RCC 7860 (cell line): Measurements from ENCODE around the gene FAAH.
A peak's percentile ranks its signal among the peaks of the same experiment; 100 is the strongest.
"Not testable (repeated sequence)": the region's sequence is repeated elsewhere in the genome, so short reads cannot be mapped to it uniquely, and the experiment has no call there.

Experiments
- DNase-seq: peaks from one replicate; pipeline ENCODE4 v3.0.0-alpha.2; 2015; ENCODE audit warnings: low spot score
- FAIRE-seq: peaks from 2 replicates; lab custom pipeline; 2012; peaks lifted over from hg19 to GRCh38; lab: Jason Lieb, UNC

FAAH gene

GRCh38 chr1:46394108-46394871, at the start of gene FAAH:
TSS of gene FAAH (plus strand) at chr1:46394317. CDS start at chr1:46394349, 32 bp downstream.
- FAIRE-seq (no peak), DNase-seq (no peak)

GRCh38 chr1:46344481-46344880, 49.6 kb upstream of the FAAH start:
- FAIRE-seq, result no peak
- DNase-seq, result no peak

- FAIRE-seq (no peak), DNase-seq (no peak)
Observed at GRCh38 chr1:46345281-46345680, 48.8 kb upstream of the FAAH start.

GRCh38 chr1:46352363-46352762, 41.8 kb upstream of the FAAH start:
- DNase-seq (no peak), FAIRE-seq (no peak)

GRCh38 chr1:46355920-46356319, 38.2 kb upstream of the FAAH start:
- DNase-seq, FAIRE-seq: not testable (repeated sequence)

- no peak for DNase-seq
- FAIRE-seq, result no peak
Observed at GRCh38 chr1:46362158-46362557, 32.0 kb upstream of the FAAH start.

- DNase-seq (no peak), FAIRE-seq (no peak)
Observed at GRCh38 chr1:46363121-46363520, 31.0 kb upstream of the FAAH start.

GRCh38 chr1:46364612-46365011, 29.5 kb upstream of the FAAH start:
- FAIRE-seq (no peak), DNase-seq (no peak)

- FAIRE-seq, DNase-seq: not testable (repeated sequence)
Observed at GRCh38 chr1:46365796-46366195, 28.3 kb upstream of the FAAH start.

- FAIRE-seq, result no peak
Observed at GRCh38 chr1:46367072-46367471, 27.0 kb upstream of the FAAH start.

GRCh38 chr1:46367701-46368100, 26.4 kb upstream of the FAAH start:
- FAIRE-seq, result not testable (repeated sequence)

More at GRCh38 chr1:46367072-46367471, 27.0 kb upstream of the FAAH start:
- no peak for DNase-seq

GRCh38 chr1:46368791-46369190, 25.3 kb upstream of the FAAH start:
- no peak for FAIRE-seq
- DNase-seq, result no peak

More at GRCh38 chr1:46367701-46368100, 26.4 kb upstream of the FAAH start:
- DNase-seq, result not testable (repeated sequence)

- DNase-seq, result no peak
- no peak for FAIRE-seq
Observed at GRCh38 chr1:46369542-46370213, 24.4 kb upstream of the FAAH start.

- peak; percentile 17 for DNase-seq
- FAIRE-seq, result no peak
Observed at GRCh38 chr1:46370214-46370633, 23.9 kb upstream of the FAAH start.

- no peak for FAIRE-seq
Observed at GRCh38 chr1:46372431-46372830, 21.7 kb upstream of the FAAH start.

GRCh38 chr1:46379996-46380395, 14.1 kb upstream of the FAAH start:
- FAIRE-seq, result no peak
- no peak for DNase-seq

More at GRCh38 chr1:46372431-46372830, 21.7 kb upstream of the FAAH start:
- DNase-seq, result no peak

- FAIRE-seq, result no peak
- no peak for DNase-seq
Observed at GRCh38 chr1:46380508-46380907, 13.6 kb upstream of the FAAH start.

GRCh38 chr1:46393510-46393909, 607 bp upstream of the FAAH start:
- FAIRE-seq, result no peak
- no peak for DNase-seq

- FAIRE-seq, result no peak
Observed at GRCh38 chr1:46394872-46395465, 852 bp downstream of the FAAH start.

GRCh38 chr1:46396441-46397398, 2.6 kb downstream of the FAAH start:
- FAIRE-seq (no peak), DNase-seq (no peak)

More at GRCh38 chr1:46394872-46395465, 852 bp downstream of the FAAH start:
- DNase-seq, result no peak
